NCI-H2227 (cell line): ENCODE measurements around the gene RAD51B.

ENCODE experiments used
- DNase-seq: peaks from one replicate; lab custom pipeline; 2025; ENCODE audit not compliant: unreplicated experiment; lab: John Stamatoyannopoulos, UW

Gene RAD51B

GRCh38 chr14:68557648-68558047 is 738.1 kb downstream of the RAD51B start:
- DNase-seq, result no peak

- DNase-seq, result no peak
Observed at GRCh38 chr14:68558096-68558495, 738.5 kb downstream of the RAD51B start.

GRCh38 chr14:68559949-68560348 is 740.4 kb downstream of the RAD51B start:
- no peak for DNase-seq

- no peak for DNase-seq
Observed at GRCh38 chr14:68561531-68562007, 742.0 kb downstream of the RAD51B start.

GRCh38 chr14:68562911-68563250 is 743.3 kb downstream of the RAD51B start:
- no peak for DNase-seq

- DNase-seq, result no peak
Observed at GRCh38 chr14:68563251-68564131, 743.9 kb downstream of the RAD51B start.

GRCh38 chr14:68564191-68564825 is 744.7 kb downstream of the RAD51B start:
- DNase-seq, result no peak

GRCh38 chr14:68564826-68565759 is 745.5 kb downstream of the RAD51B start:
- no peak for DNase-seq

- DNase-seq, result no peak
Observed at GRCh38 chr14:68566075-68566474, 746.5 kb downstream of the RAD51B start.

- DNase-seq, result no peak
Observed at GRCh38 chr14:68568907-68569897, 749.6 kb downstream of the RAD51B start.

- DNase-seq, result no peak
Observed at GRCh38 chr14:68569970-68570409, 750.4 kb downstream of the RAD51B start.

- no peak for DNase-seq
Observed at GRCh38 chr14:68571114-68571591, 751.6 kb downstream of the RAD51B start.

GRCh38 chr14:68571928-68572525 is 752.4 kb downstream of the RAD51B start:
- DNase-seq, result no peak

- no peak for DNase-seq
Observed at GRCh38 chr14:68573126-68573525, 753.5 kb downstream of the RAD51B start.

- no peak for DNase-seq
Observed at GRCh38 chr14:68573722-68574121, 754.1 kb downstream of the RAD51B start.

- DNase-seq, result no peak
Observed at GRCh38 chr14:68574461-68574860, 754.9 kb downstream of the RAD51B start.

- no peak for DNase-seq
Observed at GRCh38 chr14:68574906-68575305, 755.3 kb downstream of the RAD51B start.

- DNase-seq, result no peak
Observed at GRCh38 chr14:68575426-68575825, 755.8 kb downstream of the RAD51B start.

GRCh38 chr14:68576031-68576430 is 756.5 kb downstream of the RAD51B start:
- no peak for DNase-seq
